Hepatocyte (in vitro differentiated cells): Measurements from ENCODE around the gene MEGF11. TPM values are rescaled to one million over a fixed set of nuclear protein-coding genes. Genes with fewer than 3 reads are reported as not detected.

Experiments used
- DNase-seq: peaks from one replicate; pipeline ENCODE4 v3.0.0-alpha.2; 2016; ENCODE audit warnings: low spot score
- H2AFZ ChIP-seq: fragments of 200-600 bp; sonication (generic); 2 replicates; pipeline ENCODE4 v1.6.0; 2016; ENCODE audit warnings: antibody characterized with exemption, mild to moderate bottlenecking
- H3K27ac ChIP-seq: fragments of 200-600 bp; sonication (generic); 2 replicates; pipeline ENCODE4 v1.5.1; 2016; ENCODE audit warnings: mild to moderate bottlenecking
- H3K27me3 ChIP-seq: fragments of 200-600 bp; sonication (generic); 2 replicates; pipeline ENCODE4 v1.6.1; 2016
- H3K36me3 ChIP-seq: fragments of 200-600 bp; sonication (generic); replicated peaks from 2 replicates; pipeline ENCODE4 v1.5.1; 2016; ENCODE audit warnings: low read depth; ENCODE audit not compliant: insufficient read depth
- H3K4me1 ChIP-seq: fragments of 200-600 bp; sonication (generic); 2 replicates; pipeline ENCODE4 v1.5.1; 2016; ENCODE audit warnings: mild to moderate bottlenecking, moderate library complexity; ENCODE audit not compliant: insufficient read depth
- H3K4me2 ChIP-seq: fragments of 200-600 bp; sonication (generic); 2 replicates; pipeline ENCODE4 v1.6.0; 2016
- H3K4me3 ChIP-seq: fragments of 200-600 bp; sonication (generic); 2 replicates; pipeline ENCODE4 v1.5.1; 2016; ENCODE audit warnings: mild to moderate bottlenecking
- H3K79me2 ChIP-seq: fragments of 200-600 bp; sonication (generic); 2 replicates; pipeline ENCODE4 v1.6.0; 2017; ENCODE audit warnings: mild to moderate bottlenecking
- H3K9me2 ChIP-seq: fragments of 200-600 bp; sonication (generic); replicated peaks from 2 replicates; pipeline ENCODE4 v1.6.0; 2017; ENCODE audit warnings: mild to moderate bottlenecking; ENCODE audit not compliant: insufficient read depth
- H3K9me3 ChIP-seq: fragments of 200-600 bp; sonication (generic); 2 replicates; pipeline ENCODE4 v1.5.1; 2016; ENCODE audit warnings: low read depth, mild to moderate bottlenecking
- H4K20me1 ChIP-seq: fragments of 200-600 bp; sonication (generic); 2 replicates; pipeline ENCODE4 v1.6.0; 2016; ENCODE audit warnings: mild to moderate bottlenecking; ENCODE audit not compliant: insufficient read depth, poor library complexity, severe bottlenecking
- CTCF ChIP-seq: fragments of 200-600 bp; sonication (generic); IDR thresholded peaks from 2 replicates; pipeline ENCODE4 v1.5.1; 2016; ENCODE audit warnings: antibody characterized with exemption, mild to moderate bottlenecking; ENCODE audit not compliant: poor library complexity
- EZH2 ChIP-seq: fragments of 200-600 bp; sonication (generic); IDR thresholded peaks from 2 replicates; pipeline ENCODE4 v1.6.1; 2016; ENCODE audit warnings: antibody characterized with exemption, mild to moderate bottlenecking, borderline replicate concordance
- EZH2phosphoT487 ChIP-seq: fragments of 200-600 bp; sonication (generic); IDR thresholded peaks from one replicate; pipeline ENCODE4 v1.6.1; 2018; ENCODE audit warnings: antibody characterized with exemption, mild to moderate bottlenecking, low read depth, moderate library complexity; ENCODE audit not compliant: unreplicated experiment, severe bottlenecking
- WGBS: methylation state at CpG from one replicate; pipeline ENCODE4 v1.1.6; 2016; ENCODE audit warnings: low lambda C conversion rate; ENCODE audit errors: missing lambda C conversion rate; 5-methylcytosine and 5-hydroxymethylcytosine counted together
- polyA plus RNA-seq: library from polyadenylated mRNA; unstranded; fragments of >200 nt; fragmentation: Nextera tagmentation; extraction: Ambion mirVana; gene quantifications from 2 replicates; pipeline ENCODE4 v1.2.1, GENCODE V29; 2016
- total RNA-seq: library from RNA; depleted of rRNA; stranded (reverse); fragments of >200 nt; gene quantifications from 2 replicates; pipeline ENCODE4 v1.2.3, GENCODE V29; 2014

MEGF11 gene
- total and polyA plus RNA-seq, 2 experiments from 2014 or later: 0.07 to 0.25 TPM

- no peaks in the 10 kb centered on the region for H3K9me3 ChIP-seq
- H3K4me3 ChIP-seq: no peak overlapping the region
- no peaks in the 10 kb centered on the region for H3K4me1 ChIP-seq
- H4K20me1 ChIP-seq: no peaks in the 10 kb centered on the region
- H3K27me3 ChIP-seq: no peaks in the 10 kb centered on the region
- 74% methylated on average over 4 of the region's 4 CpGs for WGBS
- H3K36me3 ChIP-seq: no peaks in the 10 kb centered on the region
- H3K9me2 ChIP-seq: no peaks in the 10 kb centered on the region
- no peak overlapping the region for H3K27ac ChIP-seq
- TF ChIP-seq EZH2phosphoT487 (no peak), EZH2 (no peak), CTCF (no peak)
- no peaks in the 10 kb centered on the region for H3K79me2 ChIP-seq
- H2AFZ ChIP-seq: no peak overlapping the region
- DNase-seq: no peak
- no peak overlapping the region for H3K4me2 ChIP-seq
Measured at GRCh38 chr15:65931221-65931620, 322.3 kb downstream of the MEGF11 start.

DNA sequence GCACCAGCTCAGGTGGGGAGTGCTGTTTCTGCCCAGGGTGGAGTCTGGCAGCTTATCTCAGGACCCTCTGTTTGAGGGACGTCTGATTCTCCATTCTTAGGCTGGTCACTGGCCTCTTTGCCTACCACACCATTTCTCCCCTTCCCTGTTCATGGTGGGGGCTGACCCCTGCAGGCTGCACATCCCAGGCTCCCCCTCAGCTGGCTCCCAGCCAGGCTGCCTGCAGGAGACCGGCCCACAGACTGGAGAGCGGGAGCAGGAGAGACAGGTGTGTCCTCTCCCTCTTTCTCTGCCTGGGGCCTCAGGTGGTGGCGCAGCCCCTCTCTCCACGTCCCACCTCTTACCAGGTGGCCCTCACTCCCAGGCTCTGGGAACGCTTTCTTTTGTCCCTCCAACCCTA is 323.4 kb downstream of the MEGF11 start:
- no peak for DNase-seq
- Histone ChIP-seq H3K27me3 (no peaks in the 10 kb centered on the region), H3K9me3 (no peaks in the 10 kb centered on the region), H3K4me3 (no peak overlapping the region), H3K4me2 (no peak overlapping the region), H3K79me2 (no peaks in the 10 kb centered on the region), H3K36me3 (no peaks in the 10 kb centered on the region), H3K27ac (no peak overlapping the region), H4K20me1 (no peaks in the 10 kb centered on the region), H3K4me1 (no peaks in the 10 kb centered on the region), H3K9me2 (no peaks in the 10 kb centered on the region), H2AFZ (no peak overlapping the region)
- WGBS: 84% methylated on average over 6 of the region's 6 CpGs
- TF ChIP-seq EZH2phosphoT487 (no peak), EZH2 (no peak), CTCF (no peak)

DNA sequence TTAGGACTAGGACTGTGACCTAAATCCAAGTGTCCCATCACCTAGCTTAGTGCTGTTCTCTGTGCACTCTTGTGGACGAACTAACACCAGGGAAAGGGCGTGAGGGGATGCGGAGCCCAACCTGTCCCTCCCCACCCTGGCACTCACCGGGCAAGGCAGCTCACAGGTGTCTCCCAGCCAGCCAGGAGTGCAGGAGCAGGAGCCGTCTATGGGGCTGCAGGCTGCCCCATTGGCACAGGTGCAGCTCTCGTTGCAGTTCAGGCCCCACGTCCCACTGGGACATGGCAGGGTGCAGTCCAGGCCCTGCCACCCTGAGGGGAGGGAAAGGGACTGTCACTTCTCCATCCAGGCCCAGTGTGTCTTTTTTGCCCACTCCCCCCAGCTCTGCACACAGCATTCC is 324.0 kb downstream of the MEGF11 start:
- Histone ChIP-seq H3K4me2 (no peak overlapping the region), H3K79me2 (no peaks in the 10 kb centered on the region), H4K20me1 (no peaks in the 10 kb centered on the region), H3K27me3 (no peaks in the 10 kb centered on the region), H3K9me2 (no peaks in the 10 kb centered on the region), H2AFZ (no peak overlapping the region), H3K4me1 (no peaks in the 10 kb centered on the region), H3K9me3 (no peaks in the 10 kb centered on the region), H3K36me3 (no peaks in the 10 kb centered on the region), H3K4me3 (no peak overlapping the region), H3K27ac (no peak overlapping the region)
- TF ChIP-seq EZH2: no peak
- WGBS: 89% methylated on average over 7 of the region's 7 CpGs
- no peak for DNase-seq

DNA sequence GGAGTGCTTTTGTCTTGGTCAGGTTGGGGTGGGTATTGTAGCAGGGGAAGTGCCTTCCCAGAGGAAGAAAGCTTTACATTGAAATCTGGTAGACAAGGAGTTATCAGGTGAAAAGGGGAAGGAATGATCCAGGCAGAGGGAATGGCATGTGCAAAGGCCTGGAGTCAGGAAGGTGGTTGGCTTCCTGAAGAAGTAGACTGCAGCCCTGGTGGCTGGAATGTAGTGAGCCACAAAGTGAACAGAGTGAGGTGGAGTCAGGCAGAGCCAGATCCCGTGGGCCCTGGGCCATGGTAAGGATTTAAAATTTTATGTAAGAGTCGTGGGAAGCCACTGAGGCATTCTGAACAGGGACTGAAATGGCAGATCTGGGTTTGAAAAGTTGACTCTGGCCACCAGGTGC is 326.0 kb downstream of the MEGF11 start:
- Histone ChIP-seq H3K9me3 (no peaks in the 10 kb centered on the region), H3K4me2 (no peak overlapping the region), H2AFZ (no peak overlapping the region), H3K9me2 (no peaks in the 10 kb centered on the region), H3K36me3 (no peaks in the 10 kb centered on the region), H3K4me3 (no peak overlapping the region), H3K79me2 (no peaks in the 10 kb centered on the region), H3K4me1 (no peaks in the 10 kb centered on the region), H3K27ac (no peak overlapping the region), H3K27me3 (no peaks in the 10 kb centered on the region), H4K20me1 (no peaks in the 10 kb centered on the region)
- TF ChIP-seq EZH2phosphoT487 (no peak), CTCF (peak; percentile 5), EZH2 (no peak)
- WGBS: 73% methylated on average over 2 of the region's 2 CpGs
- no peak for DNase-seq
